CD4-positive, alpha-beta T cell treated with Interleukin-4 for 1 hour (primary cell): ENCODE data around the gene VWC2.

Source experiments
- DNase-seq, 2 donors: peaks; one replicate each; pipeline ENCODE4 v3.0.0-alpha.2; 2020 to 2022

Gene VWC2

DNA sequence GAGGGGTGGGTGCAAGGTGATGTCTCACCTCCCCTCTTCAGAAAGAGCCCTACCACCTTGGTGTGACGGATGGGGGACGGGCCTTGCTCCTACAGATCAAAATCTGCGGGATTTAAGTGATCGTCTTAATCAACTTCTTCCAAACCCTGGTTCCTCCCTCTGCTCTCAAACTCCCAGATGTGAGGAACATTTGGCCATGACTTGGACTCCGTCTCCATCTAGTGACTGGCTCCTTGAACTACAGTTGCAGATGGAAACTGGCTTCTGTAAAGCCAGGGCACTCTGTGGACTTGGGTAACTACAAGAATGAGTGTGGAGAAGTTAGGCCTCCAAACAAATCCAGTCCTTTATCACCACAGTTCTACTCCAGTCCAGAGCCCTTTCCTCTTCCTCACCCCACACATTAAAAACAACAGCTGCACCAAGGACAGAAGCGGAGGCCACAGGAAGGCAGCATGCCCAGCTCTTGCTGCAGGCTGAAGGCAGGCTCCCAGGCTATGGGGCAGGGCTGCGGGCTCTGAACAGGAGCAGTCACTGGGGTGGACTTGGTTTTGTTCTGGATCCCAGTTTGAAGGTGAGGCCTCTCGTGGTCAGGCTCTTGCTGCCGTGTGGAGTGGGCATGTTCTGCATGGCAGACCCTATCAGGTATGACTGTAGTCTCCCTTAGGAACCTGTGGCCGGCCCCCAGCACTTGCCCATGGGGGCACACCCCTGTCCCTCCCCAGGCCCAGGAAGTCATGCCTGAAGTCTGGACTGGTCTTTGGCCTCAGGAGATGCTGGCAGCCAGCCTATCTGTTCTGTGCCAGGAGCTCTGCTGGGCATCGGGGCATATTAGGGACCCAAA, 79.4 kb downstream of the VWC2 start:
- DNase-seq: no peak

DNA sequence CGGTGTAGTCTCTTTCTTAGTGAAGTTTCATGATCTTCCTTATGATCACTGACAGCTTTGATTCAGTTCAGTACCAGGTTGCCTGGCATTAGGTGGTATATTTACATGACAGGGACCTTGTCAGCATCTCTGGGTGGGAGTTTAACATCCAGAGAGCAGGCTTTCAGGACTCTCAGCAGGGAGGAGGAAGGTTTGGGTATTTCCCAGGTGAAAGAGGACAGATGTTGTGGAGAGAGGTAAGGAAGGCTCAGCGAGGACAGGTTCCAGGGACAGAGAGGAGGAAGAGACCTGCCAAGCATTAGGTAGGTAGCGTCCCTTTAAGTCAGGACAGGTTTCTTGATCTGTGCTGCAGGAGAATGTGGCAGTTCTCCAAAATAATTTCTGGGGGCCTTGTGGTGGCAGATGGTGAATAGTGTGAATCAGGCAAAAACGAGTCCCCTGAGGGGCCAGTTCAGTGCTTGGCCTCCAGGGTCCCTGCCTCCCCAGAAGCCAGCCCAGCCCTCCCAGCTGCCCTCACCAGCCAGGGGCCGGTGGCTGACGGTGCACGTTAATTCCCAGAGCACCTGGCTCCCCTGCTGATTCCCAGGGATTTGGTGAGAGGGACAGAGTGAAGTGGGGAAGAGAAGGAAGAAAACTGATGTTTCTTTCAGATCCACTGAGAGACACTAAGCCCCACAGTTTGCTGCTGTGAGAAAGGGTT, 82.0 kb downstream of the VWC2 start:
- DNase-seq: no peak

DNA sequence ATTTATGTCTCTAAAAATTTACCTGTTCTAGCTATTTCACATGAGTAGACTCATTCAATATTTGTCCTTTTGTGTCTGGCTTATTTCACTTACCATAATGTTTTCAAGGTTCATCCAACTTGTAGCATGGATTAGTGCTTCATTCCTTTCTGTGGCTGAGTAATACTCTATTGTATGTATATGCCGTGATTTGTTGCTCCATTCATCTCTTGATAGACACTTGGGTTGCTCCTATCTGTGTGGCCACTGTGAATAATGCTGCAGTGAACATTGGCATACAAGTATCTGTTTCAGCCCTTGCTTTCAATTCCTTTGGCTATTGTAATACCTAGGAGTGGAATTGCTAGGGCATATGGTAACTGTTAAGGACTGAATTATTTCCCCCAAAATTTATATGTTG, 86.9 kb downstream of the VWC2 start:
- no peak for DNase-seq

DNA sequence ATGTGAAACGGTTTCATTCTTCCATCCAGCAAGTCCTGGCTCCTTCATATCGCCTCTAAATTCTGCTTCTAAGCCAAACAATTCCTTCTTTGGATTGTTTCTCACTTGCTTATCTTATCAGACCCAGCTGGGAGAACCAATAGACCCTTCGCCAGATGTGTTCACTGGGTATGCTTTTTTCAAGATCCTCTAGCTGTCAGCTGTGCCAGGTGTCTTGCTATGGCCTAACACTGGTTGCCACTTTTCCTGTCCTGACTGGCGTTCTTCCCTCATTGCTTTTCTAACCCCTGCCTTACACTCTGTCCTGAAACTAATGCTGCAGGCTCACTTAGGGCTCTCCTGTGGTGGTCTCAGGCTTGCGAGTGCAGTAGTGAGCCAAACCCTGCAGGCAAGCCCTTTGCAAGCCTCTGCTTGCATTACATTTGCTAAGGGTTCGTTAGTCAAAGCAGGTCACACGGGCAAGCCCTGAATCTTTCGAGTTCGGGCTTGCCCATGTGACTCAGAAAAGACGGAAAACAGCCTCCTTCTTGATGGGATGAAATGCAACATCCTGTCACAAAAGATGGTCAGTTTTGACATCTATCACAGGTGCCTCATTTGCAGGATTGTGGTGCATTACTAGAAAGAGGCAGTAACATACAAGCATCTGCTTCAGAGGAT, 92.8 kb downstream of the VWC2 start:
- DNase-seq: no peak

DNA sequence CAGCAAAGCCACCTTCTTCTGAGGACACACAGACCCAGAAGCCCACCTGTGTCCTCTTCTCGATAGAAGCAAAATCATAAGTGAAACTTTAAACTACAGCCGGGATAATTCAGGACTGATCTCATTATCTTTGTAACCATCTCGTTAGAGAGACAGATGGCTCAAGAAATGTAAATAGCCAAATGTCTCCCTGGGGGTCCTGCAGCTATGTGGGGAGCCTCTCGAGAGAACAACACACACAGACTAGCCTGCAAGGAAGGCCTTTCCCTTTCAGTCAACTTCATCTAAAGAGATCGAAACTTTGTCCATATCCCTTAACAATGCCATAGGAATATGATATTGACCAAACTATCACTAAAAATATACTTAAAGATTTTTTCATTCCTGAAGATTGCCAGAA, 93.5 kb downstream of the VWC2 start:
- DNase-seq: no peak

GRCh38 chr7:49873420-49873819, 100.0 kb downstream of the VWC2 start:
- no peak for DNase-seq

- DNase-seq: no peak
Measured at GRCh38 chr7:49875336-49875735, 101.9 kb downstream of the VWC2 start.

DNA sequence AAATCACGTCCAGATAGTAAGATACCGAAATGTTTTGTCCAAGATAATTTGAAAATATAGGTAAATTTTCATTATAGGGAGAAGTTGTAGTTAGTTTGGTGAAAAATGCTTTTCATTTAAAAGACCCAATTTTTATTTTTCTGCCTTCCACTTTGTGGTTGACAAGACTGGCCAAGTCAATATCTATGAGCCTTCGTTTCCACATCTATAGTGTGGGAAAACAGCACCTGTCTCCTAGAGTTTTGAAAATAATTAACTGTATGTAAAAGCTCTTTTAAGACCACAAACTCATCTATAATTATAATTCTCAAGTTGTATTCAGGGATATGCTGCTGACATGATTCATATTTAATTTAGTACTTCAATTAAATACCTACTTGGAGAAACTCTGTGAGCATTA, 102.8 kb downstream of the VWC2 start:
- DNase-seq: no peak

GRCh38 chr7:49878089-49878488, 104.7 kb downstream of the VWC2 start:
- DNase-seq: no peak

DNA sequence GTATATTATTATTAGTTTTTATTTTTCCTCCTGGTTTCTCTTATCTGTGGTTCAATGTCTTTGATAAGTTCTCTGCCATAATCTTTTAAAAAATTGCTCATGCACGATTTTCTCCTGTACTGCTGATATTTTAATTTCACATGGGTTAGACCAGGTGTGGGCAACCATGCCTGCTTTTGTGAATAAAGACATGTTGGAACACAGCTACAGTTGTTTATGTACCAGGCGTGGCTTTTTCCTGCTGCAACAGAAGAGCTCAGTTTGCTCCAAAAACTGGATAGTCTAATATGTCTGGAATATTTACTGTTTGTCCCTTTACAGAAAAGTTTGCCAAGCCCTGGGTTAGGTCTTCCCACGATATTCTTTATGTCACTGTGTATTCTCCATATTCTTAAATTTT, 105.2 kb downstream of the VWC2 start:
- DNase-seq: no peak

GRCh38 chr7:49883933-49884332, 110.5 kb downstream of the VWC2 start:
- DNase-seq: no peak

GRCh38 chr7:49885593-49886285, 112.3 kb downstream of the VWC2 start:
- no peak for DNase-seq

GRCh38 chr7:49892481-49892880, 119.0 kb downstream of the VWC2 start:
- no peak for DNase-seq

GRCh38 chr7:49893131-49893530, 119.7 kb downstream of the VWC2 start:
- DNase-seq: no peak

DNA sequence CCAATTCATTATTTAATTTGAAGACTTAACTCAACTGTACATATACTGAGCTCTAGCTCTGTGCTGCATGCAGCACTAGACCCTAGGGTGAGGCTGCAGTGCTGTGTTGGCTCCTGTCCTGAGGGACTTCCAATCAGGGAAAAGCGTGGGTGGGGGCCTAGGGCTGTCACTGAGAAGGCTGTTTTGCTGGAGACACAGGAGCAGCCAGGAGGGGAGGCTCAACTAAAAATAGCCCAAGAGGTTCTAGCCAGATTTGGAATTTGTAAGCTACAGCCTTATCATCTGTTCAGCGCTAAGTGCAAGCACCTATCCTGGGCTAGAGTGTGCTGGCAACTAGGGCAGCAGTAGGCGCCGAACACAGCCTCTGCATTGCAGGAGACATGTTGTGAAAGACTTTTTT, 121.1 kb downstream of the VWC2 start:
- DNase-seq: no peak

GRCh38 chr7:49911909-49912308, 138.5 kb downstream of the VWC2 start:
- no peak for DNase-seq

- no peak for DNase-seq
Measured at GRCh38 chr7:49926720-49927119, 153.3 kb downstream of the VWC2 start.

- no peak for DNase-seq
Measured at GRCh38 chr7:49927631-49928030, 154.2 kb downstream of the VWC2 start.

- no peak for DNase-seq
Measured at GRCh38 chr7:49928787-49929186, 155.3 kb downstream of the VWC2 start.

DNA sequence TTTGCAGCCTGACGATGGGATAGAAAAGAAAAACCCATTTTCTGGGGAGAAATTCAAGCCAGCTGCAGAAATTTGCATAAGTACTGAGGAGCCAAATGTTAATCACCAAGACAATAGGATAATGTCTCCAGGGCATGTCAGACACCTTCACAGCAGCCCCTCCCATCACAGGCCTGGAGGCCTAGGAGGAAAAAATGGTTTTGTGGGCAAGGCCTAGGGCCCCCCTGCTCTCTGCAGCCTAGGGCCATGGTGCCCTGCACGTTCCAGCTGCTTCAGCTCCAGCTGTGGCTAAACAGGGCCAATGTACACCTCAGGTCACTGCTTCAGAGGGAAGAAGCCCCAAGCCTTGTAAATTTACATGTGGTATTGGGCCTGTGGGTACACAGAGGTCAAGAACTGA, 158.2 kb downstream of the VWC2 start:
- no peak for DNase-seq

DNA sequence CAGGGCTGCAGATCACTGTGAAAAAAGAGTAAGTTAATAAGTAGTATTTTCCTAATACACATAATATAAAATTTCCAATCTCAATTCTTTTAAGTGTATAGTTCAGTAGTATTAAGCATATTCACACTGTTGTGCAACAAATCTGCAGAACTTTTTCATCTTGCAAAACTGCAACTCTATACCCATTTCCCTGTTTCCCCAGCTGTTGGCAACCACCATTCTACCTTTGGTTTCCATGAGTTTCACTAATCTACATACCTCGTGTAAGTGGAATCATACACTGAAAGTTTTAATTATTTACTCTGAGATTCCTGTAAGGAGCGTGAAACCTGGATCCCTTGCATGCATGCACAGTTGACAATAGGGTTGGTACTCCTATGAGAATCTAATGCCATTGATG, 164.2 kb downstream of the VWC2 start:
- DNase-seq: no peak
